GM15510 (cell line): ENCODE measurements around the gene VIPR2.

Source experiments
- POLR2A ChIP-seq: IDR thresholded peaks from 3 replicates; pipeline ENCODE4 v1.6.1; 2011; ENCODE audit warnings: borderline replicate concordance; ENCODE audit not compliant: insufficient read length; ENCODE audit errors: extremely low read depth

VIPR2 gene

DNA sequence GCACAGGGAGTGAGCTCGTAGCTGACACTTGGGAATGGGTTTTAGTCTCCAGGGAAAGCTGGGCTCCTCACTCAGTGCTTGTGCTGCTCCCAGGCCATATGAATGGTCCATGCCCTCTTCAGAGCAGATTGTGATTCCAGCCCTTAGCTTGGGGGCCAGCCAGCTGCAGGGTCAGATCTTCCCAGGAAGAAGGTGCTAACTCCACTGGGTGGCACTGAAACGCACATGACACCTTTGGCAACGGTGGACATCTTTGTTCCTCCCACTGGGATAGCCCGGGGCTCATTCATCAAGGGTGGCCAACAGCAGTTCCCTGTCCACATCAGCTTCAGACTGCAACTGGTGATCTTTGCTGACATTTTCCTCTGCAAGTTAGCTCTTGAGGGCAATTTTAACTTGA lies 159.1 kb downstream of the VIPR2 start:
- TF ChIP-seq POLR2A = no peak

DNA sequence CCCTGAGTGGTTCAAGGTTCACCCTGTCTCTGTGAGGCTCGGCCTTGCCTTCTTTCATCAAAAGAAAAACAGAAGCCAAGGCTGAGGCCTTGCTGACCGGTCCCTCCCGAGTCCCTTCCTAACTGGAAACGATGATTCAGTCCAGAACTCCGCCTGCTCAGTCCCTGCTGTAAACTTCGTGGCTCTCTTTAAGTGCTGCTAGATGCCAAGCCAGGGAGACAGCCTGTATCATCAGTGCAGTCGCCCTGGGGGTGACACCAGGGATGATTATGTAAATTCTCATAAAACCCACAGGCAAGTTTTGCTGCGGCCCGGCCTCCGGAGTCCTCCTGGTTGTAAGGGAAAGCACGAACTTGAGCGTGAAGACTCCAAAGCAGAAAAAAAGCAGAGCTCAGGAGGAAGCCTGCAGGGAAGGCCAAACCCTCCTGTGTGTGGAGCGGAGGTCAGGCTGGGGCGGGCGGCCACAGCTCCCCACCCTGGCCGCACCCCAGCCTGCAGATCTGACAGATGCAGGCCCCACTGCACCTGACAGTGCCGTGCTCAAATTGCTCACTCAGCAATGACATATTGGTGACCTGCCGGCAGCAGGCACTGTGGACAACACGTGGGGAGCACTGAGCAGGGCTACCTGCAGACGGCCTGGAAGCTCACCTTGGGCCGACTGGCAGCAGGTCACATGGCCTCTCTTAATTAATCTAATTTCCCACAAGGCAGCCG lies 164.9 kb downstream of the VIPR2 start:
- no peak for TF ChIP-seq POLR2A

DNA sequence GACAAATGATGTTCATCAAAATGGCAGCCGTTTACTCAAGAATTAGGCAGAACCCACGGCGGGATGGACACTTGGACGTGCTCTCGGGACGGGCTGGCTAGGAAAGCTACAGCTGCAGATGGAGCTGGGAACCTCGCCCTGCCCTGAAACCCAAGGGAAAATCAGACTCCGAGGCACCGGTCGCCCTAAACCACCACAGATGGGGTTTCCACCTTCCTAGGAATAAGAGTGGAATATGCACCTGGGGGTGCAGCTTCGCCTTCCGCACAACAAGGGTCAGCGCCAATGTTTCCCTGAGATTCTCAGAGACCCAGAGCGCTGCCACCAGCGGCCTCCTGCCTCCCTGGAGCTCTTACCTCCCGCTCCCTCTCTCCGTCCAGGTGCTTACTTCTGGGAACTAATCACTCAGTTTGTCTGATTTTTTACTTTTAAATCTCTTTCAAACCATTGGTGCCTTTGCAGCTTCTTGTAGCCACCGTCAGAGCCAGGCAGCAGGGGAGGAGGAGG lies 165.6 kb downstream of the VIPR2 start:
- TF ChIP-seq POLR2A = no peak
